GM12865 (cell line): ENCODE data around the gene FRAS1.
"Not testable (repeated sequence)": the region's sequence is repeated elsewhere in the genome, so short reads cannot be mapped to it uniquely, and the experiment has no call there.

ENCODE experiments used
- DNase-seq: peaks from one replicate; pipeline ENCODE4 v3.0.0; 2010; ENCODE audit warnings: low read depth
- H3K4me3 ChIP-seq: 2 replicates; pipeline ENCODE4 v1.5.1; 2011; ENCODE audit warnings: mild to moderate bottlenecking, low read depth, low read length, control low read depth
- TF ChIP-seq, protein P1 (sequence below): IDR thresholded peaks from 2 replicates; pipeline ENCODE4 v1.5.1; 2011; ENCODE audit warnings: low read length, control low read depth, low read depth, inconsistent platforms; ENCODE audit not compliant: insufficient read depth; ENCODE audit errors: missing control alignments

Gene FRAS1, protein sequence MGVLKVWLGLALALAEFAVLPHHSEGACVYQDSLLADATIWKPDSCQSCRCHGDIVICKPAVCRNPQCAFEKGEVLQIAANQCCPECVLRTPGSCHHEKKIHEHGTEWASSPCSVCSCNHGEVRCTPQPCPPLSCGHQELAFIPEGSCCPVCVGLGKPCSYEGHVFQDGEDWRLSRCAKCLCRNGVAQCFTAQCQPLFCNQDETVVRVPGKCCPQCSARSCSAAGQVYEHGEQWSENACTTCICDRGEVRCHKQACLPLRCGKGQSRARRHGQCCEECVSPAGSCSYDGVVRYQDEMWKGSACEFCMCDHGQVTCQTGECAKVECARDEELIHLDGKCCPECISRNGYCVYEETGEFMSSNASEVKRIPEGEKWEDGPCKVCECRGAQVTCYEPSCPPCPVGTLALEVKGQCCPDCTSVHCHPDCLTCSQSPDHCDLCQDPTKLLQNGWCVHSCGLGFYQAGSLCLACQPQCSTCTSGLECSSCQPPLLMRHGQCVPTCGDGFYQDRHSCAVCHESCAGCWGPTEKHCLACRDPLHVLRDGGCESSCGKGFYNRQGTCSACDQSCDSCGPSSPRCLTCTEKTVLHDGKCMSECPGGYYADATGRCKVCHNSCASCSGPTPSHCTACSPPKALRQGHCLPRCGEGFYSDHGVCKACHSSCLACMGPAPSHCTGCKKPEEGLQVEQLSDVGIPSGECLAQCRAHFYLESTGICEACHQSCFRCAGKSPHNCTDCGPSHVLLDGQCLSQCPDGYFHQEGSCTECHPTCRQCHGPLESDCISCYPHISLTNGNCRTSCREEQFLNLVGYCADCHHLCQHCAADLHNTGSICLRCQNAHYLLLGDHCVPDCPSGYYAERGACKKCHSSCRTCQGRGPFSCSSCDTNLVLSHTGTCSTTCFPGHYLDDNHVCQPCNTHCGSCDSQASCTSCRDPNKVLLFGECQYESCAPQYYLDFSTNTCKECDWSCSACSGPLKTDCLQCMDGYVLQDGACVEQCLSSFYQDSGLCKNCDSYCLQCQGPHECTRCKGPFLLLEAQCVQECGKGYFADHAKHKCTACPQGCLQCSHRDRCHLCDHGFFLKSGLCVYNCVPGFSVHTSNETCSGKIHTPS (N-terminal part only)

DNA sequence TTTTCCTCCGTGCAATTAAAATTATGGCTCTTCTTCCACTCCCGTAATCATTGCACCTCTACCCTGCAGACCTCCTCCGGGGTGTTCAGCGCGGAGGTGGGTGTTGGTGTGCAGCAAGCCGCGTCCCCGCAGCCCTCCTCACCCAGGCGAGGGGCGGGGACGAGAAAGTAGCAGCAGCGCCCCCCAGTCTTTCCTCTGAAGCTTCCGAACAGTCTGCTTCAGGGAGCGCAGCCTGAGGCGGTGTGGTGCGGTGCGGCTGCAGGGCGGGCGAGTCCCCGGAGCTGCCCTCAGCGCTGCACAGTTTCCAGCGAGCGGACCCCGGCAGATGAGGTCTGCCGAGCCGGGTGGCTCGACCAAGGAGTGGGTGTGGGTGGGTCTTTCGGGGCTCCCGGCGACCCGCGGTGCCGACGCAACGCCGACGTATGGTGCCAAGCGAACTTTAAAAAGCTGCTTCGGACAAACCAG, at the start of gene FRAS1:
FRAS1 (plus strand) TSS at position 189 of the 465 bp plus-strand sequence. CDS start 687 bp downstream, outside the sequence.
- TF ChIP-seq, protein P1, sequence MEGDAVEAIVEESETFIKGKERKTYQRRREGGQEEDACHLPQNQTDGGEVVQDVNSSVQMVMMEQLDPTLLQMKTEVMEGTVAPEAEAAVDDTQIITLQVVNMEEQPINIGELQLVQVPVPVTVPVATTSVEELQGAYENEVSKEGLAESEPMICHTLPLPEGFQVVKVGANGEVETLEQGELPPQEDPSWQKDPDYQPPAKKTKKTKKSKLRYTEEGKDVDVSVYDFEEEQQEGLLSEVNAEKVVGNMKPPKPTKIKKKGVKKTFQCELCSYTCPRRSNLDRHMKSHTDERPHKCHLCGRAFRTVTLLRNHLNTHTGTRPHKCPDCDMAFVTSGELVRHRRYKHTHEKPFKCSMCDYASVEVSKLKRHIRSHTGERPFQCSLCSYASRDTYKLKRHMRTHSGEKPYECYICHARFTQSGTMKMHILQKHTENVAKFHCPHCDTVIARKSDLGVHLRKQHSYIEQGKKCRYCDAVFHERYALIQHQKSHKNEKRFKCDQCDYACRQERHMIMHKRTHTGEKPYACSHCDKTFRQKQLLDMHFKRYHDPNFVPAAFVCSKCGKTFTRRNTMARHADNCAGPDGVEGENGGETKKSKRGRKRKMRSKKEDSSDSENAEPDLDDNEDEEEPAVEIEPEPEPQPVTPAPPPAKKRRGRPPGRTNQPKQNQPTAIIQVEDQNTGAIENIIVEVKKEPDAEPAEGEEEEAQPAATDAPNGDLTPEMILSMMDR = no peak
- peak within 1 kb of the TSS; percentile 42 for H3K4me3 ChIP-seq
- no peak for DNase-seq

DNA sequence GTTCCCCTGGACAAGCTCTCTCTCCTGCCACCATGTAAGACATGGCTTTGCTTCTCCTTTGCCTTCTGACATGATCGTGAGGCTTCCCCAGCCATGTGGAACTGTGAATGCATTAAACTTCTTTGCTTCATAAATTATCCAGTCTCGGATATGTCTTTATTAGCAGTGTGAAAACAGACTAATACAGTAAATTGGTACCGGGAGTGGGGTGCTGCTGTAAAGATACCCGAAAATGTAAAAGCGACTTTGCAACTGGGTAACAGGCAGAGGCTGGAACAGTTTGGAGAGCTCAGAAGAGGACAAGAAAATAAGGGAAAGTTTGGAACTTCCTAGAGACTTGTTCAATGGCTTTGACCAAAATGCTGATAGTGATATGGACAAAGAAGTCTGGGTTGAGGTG, 46.1 kb upstream of the FRAS1 start:
- not testable (repeated sequence) for H3K4me3 ChIP-seq, DNase-seq

DNA sequence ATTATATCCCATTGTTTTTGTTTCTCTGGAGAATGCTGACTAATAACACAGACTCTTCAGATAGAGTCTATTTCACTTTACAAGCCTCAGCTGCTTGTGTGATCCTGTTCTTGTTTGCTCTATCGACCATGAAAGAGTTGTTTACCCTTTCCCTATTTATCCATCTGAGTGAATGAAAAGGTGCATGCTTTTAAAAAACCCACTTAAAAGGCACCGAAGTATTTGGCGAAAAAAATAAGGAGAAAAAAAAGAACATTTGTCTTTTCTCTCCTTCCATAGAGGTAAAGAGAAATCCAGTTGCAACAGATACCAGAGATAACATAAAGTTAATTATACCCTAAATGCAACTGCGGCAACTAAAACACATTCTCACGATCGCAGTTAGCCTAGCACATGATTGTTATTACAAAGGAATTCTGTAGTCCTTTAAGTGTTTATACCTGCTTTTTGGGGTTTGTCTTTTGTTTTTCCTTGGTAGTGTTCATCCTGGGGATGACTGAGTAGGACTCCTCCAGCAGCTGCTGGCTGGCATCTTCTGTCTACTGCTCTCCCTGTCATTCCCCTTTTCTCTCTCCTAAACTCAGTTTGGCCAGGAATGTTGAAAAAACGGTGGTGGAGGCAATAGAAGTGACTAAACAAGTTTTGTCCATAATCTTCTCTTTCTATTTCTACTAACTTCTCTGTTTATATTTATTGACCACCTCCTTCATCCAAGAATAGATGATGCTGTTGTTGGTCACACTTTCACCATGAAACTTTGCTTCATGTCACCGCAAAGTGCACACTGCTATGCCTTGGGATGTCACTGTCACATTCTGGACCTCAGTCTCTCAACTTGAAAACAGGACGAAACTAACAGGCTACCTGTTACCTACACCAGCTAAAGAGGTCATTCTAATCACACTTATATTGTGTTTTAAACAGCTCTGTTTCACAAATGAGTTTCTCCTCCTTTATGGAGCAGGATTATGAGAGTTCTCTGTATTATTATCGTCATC, 41.9 kb upstream of the FRAS1 start:
- DNase-seq = no peak
- H3K4me3 ChIP-seq = no peak overlapping the region
- TF ChIP-seq, protein P1 = no peak

DNA sequence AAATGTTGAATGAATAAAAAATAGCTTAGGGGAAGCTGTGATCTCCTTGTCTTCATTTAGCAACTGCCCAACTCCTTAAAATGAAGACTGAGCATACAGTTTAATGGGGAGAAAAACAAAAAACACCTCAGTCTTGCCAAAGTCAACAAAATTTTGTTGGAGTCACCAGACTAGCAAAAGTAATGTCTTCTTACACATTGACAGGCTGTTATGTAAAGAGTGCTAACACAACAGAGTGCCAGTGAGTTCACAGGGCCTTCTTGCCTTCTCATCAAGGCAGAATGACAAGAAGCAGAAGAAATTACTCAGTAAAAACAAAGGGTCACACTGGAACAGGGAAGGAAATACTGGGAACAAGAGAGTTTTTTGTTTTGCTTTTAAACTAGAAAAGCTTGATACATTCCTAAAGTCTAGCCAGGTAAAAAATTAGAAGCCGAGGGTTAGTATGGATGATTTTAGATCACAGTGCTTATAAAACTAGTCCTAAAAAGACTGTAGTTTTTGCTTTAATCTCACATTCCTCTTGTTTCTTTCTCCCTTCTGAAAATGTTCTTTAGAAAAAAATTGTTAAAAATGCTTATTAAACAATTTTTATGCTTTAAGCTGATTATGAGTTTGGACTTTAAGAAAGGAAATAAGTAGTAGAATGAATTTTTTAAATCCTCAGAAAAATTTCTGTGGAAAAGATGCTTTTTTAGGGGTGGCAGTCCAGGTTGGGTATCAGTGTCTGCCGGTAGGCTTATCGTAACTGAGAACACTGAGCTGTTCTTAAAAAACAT, 38.7 kb upstream of the FRAS1 start:
- no peak overlapping the region for H3K4me3 ChIP-seq
- DNase-seq = no peak
- TF ChIP-seq, protein P1 = no peak

DNA sequence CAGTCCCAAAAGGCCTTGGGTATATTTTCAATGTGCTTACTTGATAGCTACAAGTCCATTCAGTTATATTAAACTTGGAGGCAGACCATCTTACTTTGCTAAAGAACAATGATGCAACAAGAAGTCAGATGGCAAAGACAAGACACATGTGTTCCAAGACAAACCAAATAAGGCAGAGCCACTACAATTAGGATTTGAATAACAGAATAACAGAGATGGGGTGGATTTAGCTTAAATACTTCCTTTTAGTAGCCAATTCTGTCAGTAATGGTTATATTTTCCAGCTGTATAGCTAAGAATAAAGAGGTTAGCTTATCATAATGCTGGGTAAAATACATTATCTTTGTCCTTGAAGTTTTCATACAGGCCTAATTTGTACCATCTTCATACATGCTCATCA, 37.7 kb upstream of the FRAS1 start:
- no peak overlapping the region for H3K4me3 ChIP-seq
- DNase-seq = no peak
- TF ChIP-seq, protein P1 = no peak

DNA sequence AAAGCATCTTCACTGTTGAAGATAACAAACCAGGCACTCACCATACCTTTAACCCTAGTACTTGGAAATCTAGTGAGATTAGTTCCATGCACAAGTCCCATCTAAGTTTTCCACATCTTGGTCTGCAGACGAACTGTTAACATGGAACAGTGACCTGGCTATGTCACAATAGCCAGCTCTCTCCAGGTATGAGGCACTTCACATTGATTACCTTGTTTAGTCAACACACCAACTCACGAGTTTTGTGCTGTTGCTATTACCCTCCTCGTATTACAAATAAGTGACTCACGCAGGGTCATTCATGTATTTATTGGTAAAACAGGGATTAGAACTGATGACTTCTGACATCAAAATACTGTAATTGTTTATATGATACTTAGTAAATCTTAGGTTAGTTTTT, 36.4 kb upstream of the FRAS1 start:
- TF ChIP-seq, protein P1 = no peak
- DNase-seq = no peak
- H3K4me3 ChIP-seq = no peak overlapping the region
